ENCODE results near the gene GMDS. TPM values are rescaled to one million over a fixed set of nuclear protein-coding genes. Genes with fewer than 3 reads are reported as not detected.

The GMDS gene
- total RNA-seq, 1 donor from 2014 or later = 17.9 TPM

DNA sequence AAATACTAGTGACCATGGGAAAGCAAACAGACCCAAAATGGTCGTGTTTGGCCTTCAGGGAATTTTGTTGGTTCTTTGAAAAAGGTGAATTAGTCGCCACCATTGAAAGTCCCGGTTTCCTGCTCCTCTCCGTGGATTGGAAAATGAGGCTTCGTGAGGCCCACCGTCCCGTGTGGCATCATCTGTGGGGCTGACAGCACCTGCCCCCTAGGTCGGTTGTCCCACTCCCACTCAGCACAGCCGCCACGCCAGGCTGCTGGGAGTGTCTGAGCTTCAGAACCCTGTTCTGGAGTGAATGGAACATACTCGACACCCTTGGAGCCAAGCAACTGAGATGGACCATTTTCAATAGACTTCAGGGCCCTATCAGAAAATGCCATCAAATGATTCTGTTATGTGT, 668.7 kb downstream of the GMDS start:
- H3K4me3 ChIP-seq (ENCODE audit: low read depth, low read length) = no peak overlapping the region
- no peak for DNase-seq (ENCODE audit: low read depth)
- TF ChIP-seq, protein P1, sequence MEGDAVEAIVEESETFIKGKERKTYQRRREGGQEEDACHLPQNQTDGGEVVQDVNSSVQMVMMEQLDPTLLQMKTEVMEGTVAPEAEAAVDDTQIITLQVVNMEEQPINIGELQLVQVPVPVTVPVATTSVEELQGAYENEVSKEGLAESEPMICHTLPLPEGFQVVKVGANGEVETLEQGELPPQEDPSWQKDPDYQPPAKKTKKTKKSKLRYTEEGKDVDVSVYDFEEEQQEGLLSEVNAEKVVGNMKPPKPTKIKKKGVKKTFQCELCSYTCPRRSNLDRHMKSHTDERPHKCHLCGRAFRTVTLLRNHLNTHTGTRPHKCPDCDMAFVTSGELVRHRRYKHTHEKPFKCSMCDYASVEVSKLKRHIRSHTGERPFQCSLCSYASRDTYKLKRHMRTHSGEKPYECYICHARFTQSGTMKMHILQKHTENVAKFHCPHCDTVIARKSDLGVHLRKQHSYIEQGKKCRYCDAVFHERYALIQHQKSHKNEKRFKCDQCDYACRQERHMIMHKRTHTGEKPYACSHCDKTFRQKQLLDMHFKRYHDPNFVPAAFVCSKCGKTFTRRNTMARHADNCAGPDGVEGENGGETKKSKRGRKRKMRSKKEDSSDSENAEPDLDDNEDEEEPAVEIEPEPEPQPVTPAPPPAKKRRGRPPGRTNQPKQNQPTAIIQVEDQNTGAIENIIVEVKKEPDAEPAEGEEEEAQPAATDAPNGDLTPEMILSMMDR (conservative IDR thresholded peaks at IDR 0.05; ENCODE audit: low read depth, low read length) = no peak

DNA sequence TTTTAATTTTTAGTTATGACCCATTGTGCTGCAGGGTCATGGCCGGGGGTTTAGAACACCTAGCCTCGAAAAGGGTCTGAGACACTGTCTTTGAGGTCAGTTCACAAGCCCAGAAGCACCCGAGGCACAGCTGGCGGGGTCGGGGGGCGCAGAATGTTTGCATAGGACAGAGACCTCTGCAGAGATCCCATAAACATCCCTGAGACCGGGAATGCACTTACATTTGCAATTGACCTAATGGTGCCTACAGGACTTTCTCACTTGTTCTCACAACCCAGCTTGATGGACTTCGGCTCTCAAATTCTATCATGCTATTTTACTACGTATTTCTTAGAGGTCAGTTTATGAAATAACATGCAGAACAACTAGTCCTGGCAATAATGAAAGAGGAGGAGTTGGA, 669.2 kb downstream of the GMDS start:
- TF ChIP-seq, protein P1 (conservative IDR thresholded peaks at IDR 0.05; ENCODE audit: low read depth, low read length) = no peak
- no peak overlapping the region for H3K4me3 ChIP-seq (ENCODE audit: low read depth, low read length)
- no peak for DNase-seq (ENCODE audit: low read depth)

DNA sequence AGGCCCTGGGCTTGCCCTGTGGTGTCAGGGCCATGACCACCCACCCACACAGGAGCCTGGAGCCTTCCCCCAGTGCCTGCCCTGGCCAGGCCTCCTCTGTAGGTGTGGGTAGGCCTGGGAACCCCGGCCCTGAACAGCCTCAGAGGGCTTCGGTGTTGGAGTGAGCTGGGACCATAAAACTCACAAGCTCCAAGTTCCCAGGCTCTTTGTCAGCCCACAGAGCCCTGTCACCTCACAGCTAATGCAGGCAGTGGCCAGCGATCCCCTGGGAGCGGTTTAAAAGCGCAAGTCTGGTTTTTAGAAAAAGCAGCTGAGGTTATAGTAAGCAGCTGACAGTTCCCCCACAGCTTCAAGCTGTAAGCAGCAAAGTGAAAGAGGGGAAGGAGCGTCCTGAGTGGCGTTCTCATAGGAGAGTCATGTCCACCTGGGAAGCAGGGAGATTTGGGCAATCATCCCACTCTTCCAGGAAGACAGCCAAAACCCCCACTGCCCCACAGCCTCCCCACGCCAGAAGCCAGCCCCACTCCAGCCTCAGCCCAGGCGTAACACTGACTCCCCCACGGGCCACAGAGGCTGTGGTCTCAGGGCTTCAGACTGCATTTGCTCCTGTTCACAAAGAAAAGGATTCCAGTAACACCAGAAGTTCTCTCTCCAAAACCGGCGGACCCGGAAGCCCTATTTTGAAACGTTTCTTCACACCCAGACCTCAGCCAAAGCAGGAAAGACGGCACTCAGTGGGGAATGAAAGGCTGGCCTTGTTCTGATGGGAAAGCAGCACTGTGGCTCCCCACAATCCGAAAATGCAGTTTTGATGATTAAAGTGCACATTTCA, 670.0 kb downstream of the GMDS start:
- no peak for DNase-seq (ENCODE audit: low read depth)
- TF ChIP-seq, protein P1 (conservative IDR thresholded peaks at IDR 0.05; ENCODE audit: low read depth, low read length) = no peak
- H3K4me3 ChIP-seq (ENCODE audit: low read depth, low read length) = no peak overlapping the region

DNA sequence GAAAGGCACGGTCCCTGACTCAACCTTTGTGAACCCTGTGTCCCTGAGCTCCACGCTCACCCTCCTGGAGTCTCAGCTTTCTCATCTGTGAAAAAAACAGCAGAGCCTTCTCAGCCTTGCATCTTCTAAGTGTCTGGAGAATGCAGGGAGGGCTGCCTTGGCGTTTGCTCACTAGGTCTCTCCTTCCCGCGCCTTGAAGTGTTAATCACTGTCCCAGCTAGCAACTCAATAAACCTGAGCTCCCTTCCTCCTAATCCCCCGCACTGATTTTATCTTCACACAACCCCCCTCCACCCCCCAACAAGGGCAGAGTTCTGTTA, 670.6 kb downstream of the GMDS start:
- no peak overlapping the region for H3K4me3 ChIP-seq (ENCODE audit: low read depth, low read length)
- TF ChIP-seq, protein P1 (conservative IDR thresholded peaks at IDR 0.05; ENCODE audit: low read depth, low read length) = no peak
- DNase-seq (ENCODE audit: low read depth) = no peak

DNA sequence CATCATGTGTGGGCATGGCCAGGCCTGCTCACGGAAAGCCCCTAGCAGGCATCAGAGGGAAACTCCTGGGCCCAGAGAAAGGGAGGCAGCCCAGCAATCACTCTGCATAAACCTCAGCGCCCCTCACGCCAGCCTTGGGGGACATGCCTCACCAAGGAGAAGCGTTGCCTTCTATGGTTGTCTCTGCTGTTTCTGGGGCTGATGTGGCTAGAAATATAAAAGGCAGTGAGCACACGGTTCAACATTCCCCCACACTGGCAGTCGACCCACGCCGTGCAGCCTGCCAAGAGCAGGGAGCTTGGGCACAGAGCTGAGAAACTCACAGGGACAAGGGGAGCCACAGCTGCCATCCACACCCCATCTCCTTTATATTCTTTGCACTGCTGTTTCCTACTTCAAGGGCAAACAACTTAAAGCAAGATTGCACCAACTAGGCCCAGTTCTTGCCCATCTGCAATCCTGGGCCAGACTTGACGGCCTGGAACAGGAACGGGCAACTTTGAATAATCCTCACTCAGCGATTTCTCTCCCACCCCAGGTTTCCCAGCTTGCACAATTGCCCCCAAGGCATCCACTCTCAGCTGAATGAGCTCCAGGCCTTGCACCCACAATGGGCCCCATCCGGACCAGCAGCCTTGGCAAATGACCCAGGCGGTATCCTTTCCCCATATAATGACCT, 671.2 kb downstream of the GMDS start:
- H3K4me3 ChIP-seq (ENCODE audit: low read depth, low read length) = no peak overlapping the region
- no peak for DNase-seq (ENCODE audit: low read depth)
- TF ChIP-seq, protein P1 (conservative IDR thresholded peaks at IDR 0.05; ENCODE audit: low read depth, low read length) = no peak
